IMR-90 (cell line): ENCODE data around the gene RAD51B.

ENCODE experiments used
- FOS ChIP-seq: fragments of 150-350 bp; IDR thresholded peaks from 2 replicates; pipeline ENCODE4 v1.6.1; 2016; ENCODE audit warnings: low read depth, low read length
- MXI1 ChIP-seq: IDR thresholded peaks from 2 replicates; pipeline ENCODE4 v1.6.1; 2012; ENCODE audit warnings: low read depth, mild to moderate bottlenecking, low read length, moderate library complexity, borderline replicate concordance
- POLR2A ChIP-seq: IDR thresholded peaks from 2 replicates; pipeline ENCODE4 v1.6.1; 2012; ENCODE audit warnings: mild to moderate bottlenecking, low read depth, low read length
- RAD21 ChIP-seq: IDR thresholded peaks from 2 replicates; pipeline ENCODE4 v1.6.1; 2012; ENCODE audit warnings: low read length, improper control_type of control experiment
- RFX5 ChIP-seq: IDR thresholded peaks from 2 replicates; pipeline ENCODE4 v1.8.0; 2012; ENCODE audit warnings: low read depth, mild to moderate bottlenecking, low read length, moderate library complexity
- TF ChIP-seq, protein P1 (sequence below): conservative IDR thresholded peaks from 2 replicates; pipeline ENCODE4 v1.5.1; 2012; ENCODE audit warnings: mild to moderate bottlenecking, low read depth, low read length, improper control_type of control experiment
- TF ChIP-seq, protein P2 (sequence below): fragments of 150-350 bp; IDR thresholded peaks from 2 replicates; pipeline ENCODE4 v1.6.1; 2017; ENCODE audit warnings: mild to moderate bottlenecking, antibody characterized with exemption, low read length, low read depth

DNA sequence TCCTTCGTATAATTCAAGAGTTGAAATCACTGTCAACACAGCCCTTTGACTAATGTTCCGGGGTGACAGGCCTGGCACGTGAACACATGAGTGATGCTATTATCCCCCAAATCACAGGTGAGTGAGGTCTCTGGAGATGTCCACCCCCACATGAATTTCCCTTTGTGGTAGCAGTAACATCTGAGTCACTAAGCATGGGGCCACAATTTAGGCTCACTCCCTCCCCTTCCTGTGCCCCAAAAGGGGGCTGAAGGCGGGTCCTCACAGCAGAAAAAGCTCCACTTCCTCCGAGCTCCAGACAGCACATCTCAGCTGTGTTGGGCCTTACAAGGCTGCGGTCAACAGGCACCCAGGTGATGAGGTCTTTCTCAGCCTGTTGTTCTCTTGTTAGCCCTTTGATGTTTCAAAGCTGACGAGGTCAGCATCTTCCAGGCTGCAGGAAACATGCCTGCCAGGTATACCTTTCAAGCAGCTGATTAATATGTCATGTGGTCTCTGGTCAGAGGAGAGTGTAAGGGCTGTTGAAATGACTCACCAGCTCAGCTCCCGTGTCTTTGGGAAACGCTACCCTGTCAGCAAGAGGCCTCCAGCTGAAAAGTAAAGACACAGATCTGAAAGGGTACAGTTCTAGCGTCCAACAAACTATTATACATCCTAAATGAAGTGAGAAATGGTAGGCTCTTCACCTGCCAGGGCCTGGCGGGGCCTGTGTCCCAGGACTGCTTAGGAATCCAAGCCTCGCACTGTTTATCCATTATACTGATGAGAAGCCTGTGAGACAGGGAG, 866.0 kb downstream of the RAD51B start:
- TF ChIP-seq POLR2A (no peak), MXI1 (no peak), FOS (peak; percentile 71), RAD21 (no peak), RFX5 (no peak)
- TF ChIP-seq, protein P1, sequence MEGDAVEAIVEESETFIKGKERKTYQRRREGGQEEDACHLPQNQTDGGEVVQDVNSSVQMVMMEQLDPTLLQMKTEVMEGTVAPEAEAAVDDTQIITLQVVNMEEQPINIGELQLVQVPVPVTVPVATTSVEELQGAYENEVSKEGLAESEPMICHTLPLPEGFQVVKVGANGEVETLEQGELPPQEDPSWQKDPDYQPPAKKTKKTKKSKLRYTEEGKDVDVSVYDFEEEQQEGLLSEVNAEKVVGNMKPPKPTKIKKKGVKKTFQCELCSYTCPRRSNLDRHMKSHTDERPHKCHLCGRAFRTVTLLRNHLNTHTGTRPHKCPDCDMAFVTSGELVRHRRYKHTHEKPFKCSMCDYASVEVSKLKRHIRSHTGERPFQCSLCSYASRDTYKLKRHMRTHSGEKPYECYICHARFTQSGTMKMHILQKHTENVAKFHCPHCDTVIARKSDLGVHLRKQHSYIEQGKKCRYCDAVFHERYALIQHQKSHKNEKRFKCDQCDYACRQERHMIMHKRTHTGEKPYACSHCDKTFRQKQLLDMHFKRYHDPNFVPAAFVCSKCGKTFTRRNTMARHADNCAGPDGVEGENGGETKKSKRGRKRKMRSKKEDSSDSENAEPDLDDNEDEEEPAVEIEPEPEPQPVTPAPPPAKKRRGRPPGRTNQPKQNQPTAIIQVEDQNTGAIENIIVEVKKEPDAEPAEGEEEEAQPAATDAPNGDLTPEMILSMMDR: no peak
- TF ChIP-seq, protein P2, sequence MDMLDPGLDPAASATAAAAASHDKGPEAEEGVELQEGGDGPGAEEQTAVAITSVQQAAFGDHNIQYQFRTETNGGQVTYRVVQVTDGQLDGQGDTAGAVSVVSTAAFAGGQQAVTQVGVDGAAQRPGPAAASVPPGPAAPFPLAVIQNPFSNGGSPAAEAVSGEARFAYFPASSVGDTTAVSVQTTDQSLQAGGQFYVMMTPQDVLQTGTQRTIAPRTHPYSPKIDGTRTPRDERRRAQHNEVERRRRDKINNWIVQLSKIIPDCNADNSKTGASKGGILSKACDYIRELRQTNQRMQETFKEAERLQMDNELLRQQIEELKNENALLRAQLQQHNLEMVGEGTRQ: peak; percentile 62; the same call in 1 of the 2 replicates
